Superior temporal gyrus (tissue), 1 donor: ENCODE results near the gene PSG7.
"Not testable (repeated sequence)": the region's sequence is repeated elsewhere in the genome, so short reads cannot be mapped to it uniquely, and the experiment has no call there.

Experiments used
- DNase-seq: peaks from one replicate; pipeline ENCODE4 v3.0.0-alpha.2; 2016; ENCODE audit errors: extremely low spot score

PSG7 gene

DNA sequence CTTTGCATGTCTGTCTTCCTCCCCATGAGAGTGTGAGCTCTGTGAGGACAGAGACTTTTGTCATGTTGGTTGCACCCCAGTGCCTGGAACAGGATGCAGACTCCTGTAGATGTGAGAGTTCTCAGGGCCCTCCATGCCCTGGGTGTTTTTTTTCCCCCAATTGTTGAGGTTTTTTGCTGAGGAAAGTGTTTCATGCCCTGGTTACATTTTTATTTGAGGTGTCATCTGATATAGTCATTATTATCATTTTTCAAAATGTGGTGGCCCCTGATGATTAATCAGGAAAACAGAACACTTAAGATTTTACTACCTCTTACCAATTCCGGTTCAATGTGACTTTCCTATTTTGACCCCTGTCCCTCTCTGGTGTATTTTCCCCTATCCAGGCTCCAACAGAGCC is 20.1 kb downstream of the PSG7 start:
- not testable (repeated sequence) for DNase-seq

- not testable (repeated sequence) for DNase-seq
Measured at GRCh38 chr19:42913516-42913915, 23.5 kb downstream of the PSG7 start.

- DNase-seq: not testable (repeated sequence)
Measured at GRCh38 chr19:42912941-42913340, 24.1 kb downstream of the PSG7 start.

GRCh38 chr19:42911731-42912130 is 25.3 kb downstream of the PSG7 start:
- not testable (repeated sequence) for DNase-seq

DNA sequence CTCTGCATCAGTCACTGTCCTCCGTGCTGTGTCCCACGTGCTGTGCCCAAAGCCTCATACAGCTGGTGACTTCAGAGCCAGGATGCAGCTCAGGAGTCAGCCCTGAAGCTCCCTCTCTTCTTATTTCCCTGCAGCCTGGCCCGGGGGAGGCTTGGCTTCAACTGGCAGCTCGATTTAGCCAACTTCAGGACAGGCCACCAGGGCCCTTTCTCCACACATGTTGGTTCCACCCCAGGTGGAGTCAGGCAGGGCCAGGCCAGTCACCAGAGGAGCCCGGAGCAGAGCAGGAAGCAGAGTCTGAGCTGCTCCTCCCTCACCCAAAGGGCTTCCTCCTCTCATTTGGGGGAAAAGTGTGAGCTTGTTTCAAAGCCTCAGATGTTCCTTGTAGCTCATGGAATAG is 30.8 kb downstream of the PSG7 start:
- DNase-seq: not testable (repeated sequence)

DNA sequence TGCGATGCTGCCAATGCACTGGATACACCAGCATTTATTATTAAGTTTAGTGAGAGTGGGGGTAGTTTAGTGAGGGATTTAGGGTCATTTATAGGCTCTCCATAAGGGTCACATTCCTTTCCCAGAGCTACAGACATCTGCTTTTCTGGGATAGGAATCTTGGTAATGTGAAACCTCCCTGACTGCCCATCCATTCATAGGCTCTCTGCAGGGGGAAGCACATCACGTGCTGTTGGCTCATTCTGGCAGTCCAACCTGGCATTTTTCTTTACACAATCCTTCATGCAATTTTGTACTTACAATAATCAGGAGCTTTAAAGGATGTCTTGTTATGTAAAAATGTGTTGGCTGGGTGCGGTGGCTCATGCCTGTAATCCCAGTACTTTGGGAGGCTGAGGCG is 36.4 kb downstream of the PSG7 start:
- DNase-seq: not testable (repeated sequence)

GRCh38 chr19:42899674-42900073 is 37.3 kb downstream of the PSG7 start:
- not testable (repeated sequence) for DNase-seq

GRCh38 chr19:42899110-42899509 is 37.9 kb downstream of the PSG7 start:
- not testable (repeated sequence) for DNase-seq

DNA sequence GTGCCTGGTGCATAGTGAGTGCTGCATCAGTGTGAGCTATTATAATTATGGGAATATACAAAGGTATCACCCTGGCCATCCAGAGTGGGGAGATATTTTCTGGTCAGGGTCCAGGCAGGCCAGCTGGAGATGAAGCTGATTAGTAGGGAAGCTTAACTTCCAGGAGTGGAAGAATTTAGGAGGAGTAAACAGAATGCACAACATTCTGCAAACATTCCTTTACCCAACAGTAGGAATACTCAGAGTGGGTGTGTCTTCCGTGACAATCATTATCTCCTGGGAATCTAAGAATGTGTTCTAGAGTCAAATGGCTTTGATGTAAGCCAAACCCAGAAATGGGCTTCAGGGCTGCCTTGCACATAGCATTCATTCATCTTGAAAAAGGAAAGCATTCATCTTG is 38.4 kb downstream of the PSG7 start:
- DNase-seq: not testable (repeated sequence)

DNA sequence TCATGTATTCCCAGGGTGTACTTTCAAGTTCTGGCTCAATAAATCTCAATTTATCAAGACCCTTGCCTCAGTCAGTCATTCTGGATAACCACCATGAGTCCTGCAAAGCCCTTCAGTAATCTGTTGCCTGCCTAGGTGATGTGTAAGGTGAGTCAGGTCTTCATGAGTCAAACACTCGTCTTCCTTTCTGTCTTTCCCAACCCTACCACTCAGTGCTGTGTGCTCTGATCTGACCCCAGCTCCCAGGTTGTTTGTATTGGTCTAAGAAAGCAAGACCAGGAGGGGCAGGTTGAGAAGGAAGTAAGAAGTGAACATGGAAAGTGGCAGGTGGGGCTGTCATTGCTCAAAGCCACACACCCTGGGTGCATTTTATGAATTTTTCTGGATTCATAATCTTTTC is 39.3 kb downstream of the PSG7 start:
- DNase-seq: not testable (repeated sequence)

GRCh38 chr19:42890446-42890845 is 46.6 kb downstream of the PSG7 start:
- not testable (repeated sequence) for DNase-seq

DNA sequence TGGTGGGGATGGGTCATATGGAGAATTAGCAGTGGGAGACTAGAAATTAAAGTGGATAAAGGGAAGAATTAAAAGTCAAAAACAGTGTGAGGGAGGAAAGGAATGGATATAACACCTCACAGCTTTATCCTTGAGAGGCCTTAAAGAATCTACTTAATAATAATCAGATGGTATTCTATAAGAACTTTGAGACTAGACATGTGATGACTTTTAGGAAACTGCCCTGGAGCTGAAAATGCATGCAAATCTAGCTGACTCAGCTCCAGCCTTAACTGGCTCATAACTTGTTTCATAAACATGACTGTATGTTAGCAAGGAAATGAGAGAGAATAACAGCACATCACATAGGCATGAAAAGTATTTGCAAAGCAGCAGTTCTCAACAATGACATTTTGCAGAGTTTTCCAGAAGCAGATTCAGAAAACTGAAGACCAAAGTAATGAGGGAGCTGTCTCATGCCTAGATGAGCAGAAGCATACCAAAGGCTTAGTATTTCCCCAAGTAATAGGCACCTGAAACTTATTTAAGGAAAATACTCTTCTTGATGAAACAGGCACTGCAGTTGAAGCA is 49.0 kb downstream of the PSG7 start:
- DNase-seq: not testable (repeated sequence)

DNA sequence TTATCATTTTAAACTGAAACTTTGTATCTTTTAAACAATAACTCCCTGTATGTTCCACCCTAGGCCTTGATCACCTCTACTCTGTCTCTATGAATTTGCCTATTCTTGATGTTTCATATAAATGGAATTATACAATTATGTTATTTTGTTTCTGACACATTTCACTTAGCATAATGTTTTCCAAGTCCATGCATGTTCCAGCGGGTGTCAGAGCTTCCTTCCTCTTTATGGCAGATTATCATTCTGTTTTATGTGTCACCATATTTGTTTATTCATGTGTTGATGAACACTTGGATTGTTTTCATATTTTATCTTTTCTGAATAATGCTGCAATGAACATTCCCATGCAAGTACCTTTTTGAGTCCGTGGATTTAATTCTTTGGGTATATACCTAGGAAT is 54.3 kb downstream of the PSG7 start:
- not testable (repeated sequence) for DNase-seq

GRCh38 chr19:42882010-42882409 is 55.0 kb downstream of the PSG7 start:
- DNase-seq: not testable (repeated sequence)

DNA sequence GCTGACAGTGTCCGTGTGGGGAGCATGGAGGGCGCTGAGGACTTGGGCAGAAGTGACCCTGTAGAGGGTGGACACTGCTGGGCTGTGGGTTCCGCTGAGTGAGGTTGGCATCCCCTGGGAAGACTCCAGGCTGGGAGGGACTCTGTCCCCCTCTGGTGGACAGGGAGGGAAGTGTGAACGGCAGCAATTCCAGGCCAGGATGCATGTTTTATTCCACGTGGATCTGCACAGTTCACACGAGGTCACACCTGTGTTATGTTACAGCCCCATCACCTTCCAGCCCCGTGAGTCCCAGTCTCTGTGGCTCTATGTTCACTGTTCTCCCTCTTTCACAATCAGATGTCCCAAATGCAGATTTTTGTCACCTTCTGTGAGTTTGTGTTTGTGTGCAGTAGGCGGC is 55.7 kb downstream of the PSG7 start:
- not testable (repeated sequence) for DNase-seq

DNA sequence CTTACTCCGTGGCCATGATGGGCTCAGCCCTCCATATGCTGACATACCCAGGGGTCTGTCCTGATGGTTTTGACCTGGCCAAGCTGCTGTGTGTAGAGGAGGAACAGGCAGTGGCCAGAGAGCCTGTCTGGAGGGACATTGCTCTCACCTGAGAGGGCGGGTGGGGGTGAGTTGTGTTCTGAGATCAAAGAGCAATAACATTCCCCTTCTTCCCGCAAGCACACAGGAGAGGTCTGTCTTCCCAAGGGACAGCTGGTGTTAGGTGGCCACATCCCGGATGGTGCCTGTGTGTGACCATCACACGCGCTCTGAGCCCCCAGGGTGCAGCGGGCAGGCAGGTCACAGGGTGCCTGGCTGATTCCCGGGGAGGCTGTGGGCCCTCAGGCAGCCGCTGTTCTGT is 56.4 kb downstream of the PSG7 start:
- DNase-seq: not testable (repeated sequence)

GRCh38 chr19:42879613-42880012 is 57.4 kb downstream of the PSG7 start, which contains the start of gene PSG1:
PSG1 (minus strand) TSS chr19:42879713; CDS start chr19:42879581, 132 bp downstream.
- no peak for DNase-seq

DNA sequence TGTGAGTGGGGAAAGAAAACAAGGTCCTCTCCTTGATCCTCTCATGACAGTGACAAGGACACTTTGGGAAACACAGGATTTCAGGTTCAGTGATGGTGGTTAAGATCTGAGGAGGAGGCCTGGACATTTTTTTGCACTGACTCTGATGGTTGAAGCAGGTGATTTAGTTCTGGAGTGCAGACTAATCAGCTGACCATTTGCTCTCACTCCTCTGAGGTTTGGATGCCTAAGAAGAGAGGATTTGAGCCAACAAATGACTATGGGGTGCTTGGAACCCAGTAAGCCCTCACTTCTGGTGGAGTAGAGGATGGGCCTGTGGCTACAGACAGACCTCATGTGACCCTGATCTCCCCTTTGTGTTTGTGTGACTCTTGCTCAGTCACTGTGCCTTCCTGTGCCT is 60.4 kb downstream of the PSG7 start:
- not testable (repeated sequence) for DNase-seq

- DNase-seq: not testable (repeated sequence)
Measured at GRCh38 chr19:42875881-42876280, 61.1 kb downstream of the PSG7 start.

GRCh38 chr19:42874901-42875813 is 61.9 kb downstream of the PSG7 start:
- not testable (repeated sequence) for DNase-seq

- DNase-seq: not testable (repeated sequence)
Measured at GRCh38 chr19:42874136-42874535, 62.9 kb downstream of the PSG7 start.
